Epithelial cell of esophagus (primary cell): Measurements from ENCODE around the gene FGFR2.

Experiments
- DNase-seq: peaks from one replicate; pipeline ENCODE4 v3.0.0; 2010; ENCODE audit warnings: low read depth
- H3K4me3 ChIP-seq: 2 replicates; pipeline ENCODE4 v1.5.1; 2011; ENCODE audit warnings: mild to moderate bottlenecking, low read length, control low read depth
- CTCF ChIP-seq: IDR thresholded peaks from 2 replicates; pipeline ENCODE4 v1.5.1; 2011; ENCODE audit warnings: low read depth, mild to moderate bottlenecking, low read length, control low read depth, inconsistent platforms; ENCODE audit not compliant: insufficient read depth; ENCODE audit errors: missing control alignments

Gene FGFR2

GRCh38 chr10:121531830-121532178, 66.4 kb downstream of the FGFR2 start:
- no peak overlapping the region for H3K4me3 ChIP-seq
- no peak for TF ChIP-seq CTCF
- no peak for DNase-seq

- H3K4me3 ChIP-seq = no peak overlapping the region
- TF ChIP-seq CTCF = no peak
- DNase-seq = no peak
Observed at GRCh38 chr10:121531076-121531829, 67.0 kb downstream of the FGFR2 start.

- TF ChIP-seq CTCF = no peak
- H3K4me3 ChIP-seq = no peak overlapping the region
- no peak for DNase-seq
Observed at GRCh38 chr10:121530481-121531075, 67.7 kb downstream of the FGFR2 start.

- no peak overlapping the region for H3K4me3 ChIP-seq
- TF ChIP-seq CTCF = no peak
- DNase-seq = peak; percentile 85
Observed at GRCh38 chr10:121527690-121528089, 70.6 kb downstream of the FGFR2 start.

- TF ChIP-seq CTCF = no peak
- no peak overlapping the region for H3K4me3 ChIP-seq
- no peak for DNase-seq
Observed at GRCh38 chr10:121526801-121527221, 71.4 kb downstream of the FGFR2 start.

- no peak overlapping the region for H3K4me3 ChIP-seq
- DNase-seq = no peak
- no peak for TF ChIP-seq CTCF
Observed at GRCh38 chr10:121526135-121526790, 72.0 kb downstream of the FGFR2 start.
